Measurements from ENCODE around the gene MRPL55.

Gene MRPL55

DNA sequence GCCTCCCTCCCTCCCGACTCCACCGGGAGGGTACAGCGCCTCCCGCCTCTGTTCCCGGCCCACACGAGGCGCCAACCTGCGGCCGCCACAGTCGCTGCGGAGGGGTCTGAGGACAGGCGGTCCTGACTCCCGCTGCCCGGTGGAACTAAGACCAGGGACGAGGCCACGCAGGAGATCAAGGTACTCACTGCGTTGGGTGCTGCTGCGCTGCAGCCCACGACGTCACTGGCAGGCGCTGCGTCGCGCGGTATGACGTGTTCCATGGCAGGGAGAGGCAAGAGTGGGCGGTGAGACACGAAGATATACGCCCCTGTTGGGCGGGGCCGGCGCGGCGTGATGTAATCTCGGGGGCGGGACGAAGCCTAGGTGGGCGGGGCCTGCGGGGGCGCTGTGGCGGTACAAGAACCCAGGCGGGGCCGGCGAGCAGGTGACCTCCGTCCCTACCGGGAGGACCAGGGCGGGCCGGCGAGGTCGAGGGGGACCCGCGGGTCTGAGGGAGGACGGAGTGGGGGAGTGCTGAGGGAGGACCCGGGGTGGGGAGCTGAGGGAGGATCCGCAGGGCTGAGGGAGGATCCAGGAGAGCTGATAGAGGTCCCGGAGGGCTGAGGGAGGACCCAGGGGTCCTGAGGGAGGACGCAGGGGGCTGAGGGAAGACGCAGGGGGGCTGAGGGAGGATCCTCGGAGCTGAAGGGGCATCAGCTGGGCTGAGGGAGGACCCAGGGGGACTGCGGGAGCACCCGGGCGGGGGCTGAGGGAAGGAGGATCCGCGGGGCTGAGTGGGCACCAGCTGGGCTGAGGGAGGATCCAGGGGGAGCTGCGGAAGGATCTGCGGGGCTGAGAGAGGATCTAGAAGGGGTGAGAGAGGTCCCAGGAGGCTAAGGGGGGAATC lies at the start of gene MRPL55:
Gene MRPL55 (minus strand): TSS at position 227 of the 889 bp plus-strand sequence. CDS start 1,039 bp downstream, outside the sequence.
- Histone ChIP-seq H3K9me3 (ENCODE audit: control insufficient read depth, insufficient read depth, low read length) (no peaks in the 10 kb centered on the region), H3K4me1 (ENCODE audit: control insufficient read depth, insufficient read depth, low read length) (no peaks in the 10 kb centered on the region), H3K36me3 (ENCODE audit: control insufficient read depth, insufficient read depth, low read length) (peaks cover 6% of the 10 kb centered on the region), H3K4me3 (ENCODE audit: low read depth, low read length) (peak within 1 kb of the TSS; percentile 88), H3K9ac (ENCODE audit: low read depth, low read length) (peak within 1 kb of the TSS; percentile 79), H3K27me3 (ENCODE audit: control insufficient read depth, insufficient read depth, low read length) (no peaks in the 10 kb centered on the region)

DNA sequence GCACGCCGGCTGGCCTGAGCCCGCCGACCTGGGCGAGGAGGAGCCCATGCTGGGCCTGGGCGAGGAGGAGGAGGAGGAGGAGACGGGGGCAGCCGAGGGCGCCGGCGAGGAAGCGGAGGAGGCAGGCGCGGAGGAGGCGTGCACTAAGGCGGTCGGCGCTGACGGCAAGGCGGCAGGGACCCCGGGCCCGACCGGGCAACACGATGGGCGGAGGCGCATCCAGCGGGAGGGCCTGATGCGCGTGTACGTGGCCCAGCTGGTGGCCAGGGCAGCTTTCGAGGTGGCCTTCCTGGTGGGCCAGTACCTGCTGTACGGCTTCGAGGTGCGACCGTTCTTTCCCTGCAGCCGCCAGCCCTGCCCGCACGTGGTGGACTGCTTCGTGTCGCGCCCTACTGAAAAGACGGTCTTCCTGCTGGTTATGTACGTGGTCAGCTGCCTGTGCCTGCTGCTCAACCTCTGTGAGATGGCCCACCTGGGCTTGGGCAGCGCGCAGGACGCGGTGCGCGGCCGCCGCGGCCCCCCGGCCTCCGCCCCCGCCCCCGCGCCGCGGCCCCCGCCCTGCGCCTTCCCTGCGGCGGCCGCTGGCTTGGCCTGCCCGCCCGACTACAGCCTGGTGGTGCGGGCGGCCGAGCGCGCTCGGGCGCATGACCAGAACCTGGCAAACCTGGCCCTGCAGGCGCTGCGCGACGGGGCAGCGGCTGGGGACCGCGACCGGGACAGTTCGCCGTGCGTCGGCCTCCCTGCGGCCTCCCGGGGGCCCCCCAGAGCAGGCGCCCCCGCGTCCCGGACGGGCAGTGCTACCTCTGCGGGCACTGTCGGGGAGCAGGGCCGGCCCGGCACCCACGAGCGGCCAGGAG lies 49.3 kb upstream of the MRPL55 start:
- Histone ChIP-seq H3K4me1 (ENCODE audit: control insufficient read depth, insufficient read depth, low read length) (no peaks in the 10 kb centered on the region), H3K27me3 (ENCODE audit: control insufficient read depth, insufficient read depth, low read length) (no peaks in the 10 kb centered on the region), H3K9me3 (ENCODE audit: control insufficient read depth, insufficient read depth, low read length) (no peaks in the 10 kb centered on the region), H3K9ac (ENCODE audit: low read depth, low read length) (no peak overlapping the region), H3K36me3 (ENCODE audit: control insufficient read depth, insufficient read depth, low read length) (no peaks in the 10 kb centered on the region), H3K4me3 (ENCODE audit: low read depth, low read length) (no peak overlapping the region)

DNA sequence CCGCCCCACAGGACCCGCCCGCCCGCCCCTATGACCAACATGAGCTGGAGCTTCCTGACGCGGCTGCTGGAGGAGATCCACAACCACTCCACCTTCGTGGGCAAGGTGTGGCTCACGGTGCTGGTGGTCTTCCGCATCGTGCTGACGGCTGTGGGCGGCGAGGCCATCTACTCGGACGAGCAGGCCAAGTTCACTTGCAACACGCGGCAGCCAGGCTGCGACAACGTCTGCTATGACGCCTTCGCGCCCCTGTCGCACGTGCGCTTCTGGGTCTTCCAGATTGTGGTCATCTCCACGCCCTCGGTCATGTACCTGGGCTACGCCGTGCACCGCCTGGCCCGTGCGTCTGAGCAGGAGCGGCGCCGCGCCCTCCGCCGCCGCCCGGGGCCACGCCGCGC lies 48.6 kb upstream of the MRPL55 start:
- H3K9ac ChIP-seq (ENCODE audit: low read depth, low read length): no peak overlapping the region
- no peaks in the 10 kb centered on the region for H3K4me1 ChIP-seq (ENCODE audit: control insufficient read depth, insufficient read depth, low read length)
- H3K27me3 ChIP-seq (ENCODE audit: control insufficient read depth, insufficient read depth, low read length): no peaks in the 10 kb centered on the region
- H3K9me3 ChIP-seq (ENCODE audit: control insufficient read depth, insufficient read depth, low read length): no peaks in the 10 kb centered on the region
- H3K4me3 ChIP-seq (ENCODE audit: low read depth, low read length): no peak overlapping the region
- H3K36me3 ChIP-seq (ENCODE audit: control insufficient read depth, insufficient read depth, low read length): no peaks in the 10 kb centered on the region

DNA sequence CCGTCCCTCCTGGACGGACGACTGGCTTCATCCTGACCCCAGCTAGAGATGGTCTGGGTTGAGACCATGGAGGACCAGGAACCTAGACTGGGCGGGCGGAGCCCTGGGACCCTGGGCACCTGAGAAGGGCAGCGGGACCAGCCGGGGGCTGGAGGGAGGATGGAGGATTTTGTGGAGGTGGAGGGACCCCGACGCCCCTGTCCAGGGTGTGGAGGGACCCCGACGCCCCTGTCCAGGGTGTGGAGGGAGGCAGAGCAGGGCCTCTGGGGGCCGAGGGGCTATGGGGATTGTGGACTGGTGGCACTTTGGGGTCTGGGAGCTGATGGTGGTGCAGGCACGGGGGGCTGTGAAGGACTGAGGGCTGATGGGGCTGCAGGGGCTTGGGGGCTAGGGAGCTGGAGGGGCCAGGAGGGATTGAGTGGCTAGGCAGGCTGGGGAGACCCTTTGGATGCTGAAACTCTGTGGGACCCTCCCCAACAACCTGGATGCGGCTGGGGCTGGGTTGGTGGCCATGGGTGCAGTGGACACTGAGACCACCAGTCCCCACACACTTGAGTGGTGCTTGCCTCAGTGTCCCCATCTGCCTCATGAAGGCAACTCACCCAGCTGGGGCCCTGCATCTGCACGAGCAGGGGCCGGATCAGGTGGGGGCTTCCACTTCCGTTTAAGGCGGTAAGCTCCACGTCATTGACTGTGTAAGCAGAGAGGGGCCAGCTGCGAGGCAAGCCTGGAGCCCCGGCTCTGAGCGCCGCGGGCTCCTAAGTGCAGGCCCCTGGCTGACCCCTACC lies 48.0 kb upstream of the MRPL55 start:
- Histone ChIP-seq H3K4me1 (ENCODE audit: control insufficient read depth, insufficient read depth, low read length) (no peaks in the 10 kb centered on the region), H3K9ac (ENCODE audit: low read depth, low read length) (no peak overlapping the region), H3K4me3 (ENCODE audit: low read depth, low read length) (no peak overlapping the region), H3K36me3 (ENCODE audit: control insufficient read depth, insufficient read depth, low read length) (no peaks in the 10 kb centered on the region), H3K9me3 (ENCODE audit: control insufficient read depth, insufficient read depth, low read length) (no peaks in the 10 kb centered on the region), H3K27me3 (ENCODE audit: control insufficient read depth, insufficient read depth, low read length) (no peaks in the 10 kb centered on the region)

DNA sequence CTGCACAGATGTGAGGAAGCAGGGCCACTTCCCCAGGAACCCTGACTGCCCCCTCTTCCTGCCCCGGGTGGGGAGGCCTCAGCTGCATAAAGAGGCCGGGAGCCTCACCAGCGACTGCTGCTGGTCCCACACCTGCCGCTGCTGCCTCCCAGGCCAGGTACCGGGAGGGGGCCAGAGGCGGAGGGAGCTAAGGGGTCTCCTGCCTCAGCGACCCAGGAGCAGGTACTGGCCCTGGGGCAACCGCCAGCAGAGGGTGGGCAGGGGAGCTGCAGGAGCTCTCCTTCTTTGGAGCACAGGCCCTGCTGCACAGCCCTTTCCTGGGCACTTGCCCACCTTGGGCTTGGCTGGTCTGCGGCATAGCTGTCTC lies 47.4 kb upstream of the MRPL55 start:
- Histone ChIP-seq H3K9ac (ENCODE audit: low read depth, low read length) (no peak overlapping the region), H3K27me3 (ENCODE audit: control insufficient read depth, insufficient read depth, low read length) (no peaks in the 10 kb centered on the region), H3K9me3 (ENCODE audit: control insufficient read depth, insufficient read depth, low read length) (no peaks in the 10 kb centered on the region)

DNA sequence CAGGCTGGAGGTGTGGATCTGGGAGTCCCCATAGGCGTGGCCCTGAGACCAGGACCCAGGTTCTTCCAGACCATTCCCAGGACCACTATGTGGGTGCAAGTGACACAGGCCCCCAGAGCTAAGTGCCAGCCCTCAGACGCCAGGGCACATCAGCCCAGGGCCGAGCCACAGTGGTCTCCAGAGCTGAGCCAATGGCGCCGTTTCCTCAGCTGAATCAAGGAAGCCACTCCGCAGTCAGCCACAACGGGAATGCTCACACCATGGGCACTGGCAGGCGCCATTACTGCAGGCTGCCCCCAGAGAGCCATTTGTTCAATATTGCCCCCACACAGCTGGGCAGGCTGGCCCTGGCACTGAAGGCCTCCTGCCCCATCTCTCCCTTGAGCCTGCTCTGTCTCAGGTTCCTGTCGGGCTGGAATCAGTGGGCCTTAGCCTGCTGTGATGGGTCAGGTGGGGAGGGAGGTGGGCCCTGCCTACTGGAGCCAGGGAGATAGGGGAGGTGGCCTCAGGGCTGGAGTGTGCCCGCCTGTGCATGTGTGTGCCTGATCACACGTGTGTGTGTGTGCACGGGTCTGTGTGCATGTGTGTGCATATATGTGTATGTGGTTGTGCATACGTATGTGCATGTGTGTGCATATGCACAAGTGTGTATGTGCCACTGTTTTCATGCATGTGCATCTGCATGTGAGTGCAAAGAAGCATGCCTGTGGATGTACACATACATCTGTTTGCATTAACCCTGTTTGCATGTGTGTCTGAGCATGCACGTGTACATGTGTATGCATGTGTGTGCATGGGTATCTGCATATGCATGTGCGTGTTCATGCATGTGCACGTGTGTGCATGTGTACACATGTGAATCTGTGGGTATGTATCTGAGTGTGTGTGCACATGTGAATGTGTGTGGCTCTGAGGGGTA lies 46.8 kb upstream of the MRPL55 start:
- H3K4me1 ChIP-seq (ENCODE audit: control insufficient read depth, insufficient read depth, low read length): no peaks in the 10 kb centered on the region
- H3K4me3 ChIP-seq (ENCODE audit: low read depth, low read length): no peak overlapping the region
- no peaks in the 10 kb centered on the region for H3K9me3 ChIP-seq (ENCODE audit: control insufficient read depth, insufficient read depth, low read length)
- H3K36me3 ChIP-seq (ENCODE audit: control insufficient read depth, insufficient read depth, low read length): no peaks in the 10 kb centered on the region
- no peak overlapping the region for H3K9ac ChIP-seq (ENCODE audit: low read depth, low read length)
- H3K27me3 ChIP-seq (ENCODE audit: control insufficient read depth, insufficient read depth, low read length): no peaks in the 10 kb centered on the region

More for the DNA sequence above, 47.4 kb upstream of the MRPL55 start:
- Histone ChIP-seq H3K36me3 (ENCODE audit: control insufficient read depth, insufficient read depth, low read length) (no peaks in the 10 kb centered on the region), H3K4me3 (ENCODE audit: low read depth, low read length) (no peak overlapping the region), H3K4me1 (ENCODE audit: control insufficient read depth, insufficient read depth, low read length) (no peaks in the 10 kb centered on the region)

DNA sequence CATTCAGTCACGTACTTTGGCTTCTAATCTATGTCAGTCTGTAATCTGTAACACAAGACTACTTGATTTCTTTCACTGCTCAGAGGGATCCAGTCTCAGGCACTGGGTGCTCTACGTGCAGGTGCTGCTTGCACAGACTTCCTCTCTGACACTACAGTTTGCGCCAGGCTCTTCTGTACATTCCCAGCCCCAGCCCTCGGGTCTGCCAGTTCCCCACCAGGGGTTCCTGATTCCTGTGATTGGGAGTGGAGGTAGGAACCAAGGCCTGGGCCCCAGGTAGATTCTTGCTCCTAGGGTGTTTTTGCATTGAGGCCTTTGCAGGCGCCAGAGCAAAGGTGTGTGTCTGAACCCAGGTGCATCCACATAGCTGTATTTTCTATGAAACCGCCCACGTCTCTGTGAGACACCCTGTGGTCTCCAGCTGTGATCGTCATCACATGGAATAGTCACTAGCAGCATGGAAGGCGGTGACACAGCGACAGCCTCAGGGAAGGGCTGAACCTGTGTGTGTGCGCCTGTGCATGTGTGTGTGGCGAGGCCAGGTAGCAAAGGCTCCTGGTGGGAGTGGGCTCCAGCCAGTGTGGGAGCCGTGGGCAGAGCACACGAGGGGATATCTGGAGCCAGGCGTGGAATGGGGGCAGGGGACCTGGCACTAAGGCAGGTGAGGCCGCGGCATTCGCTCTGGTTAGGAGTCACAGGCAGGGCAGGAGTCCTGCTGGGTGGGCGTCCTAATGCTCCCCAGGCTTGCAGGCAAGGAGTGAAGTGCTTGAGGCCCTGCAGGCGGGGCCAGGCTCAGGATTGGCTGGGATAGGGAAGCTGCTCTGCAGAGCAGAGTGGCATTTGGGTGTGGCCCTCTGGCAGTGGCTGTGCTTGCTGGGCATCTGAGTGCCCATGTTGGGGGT lies 45.8 kb upstream of the MRPL55 start:
- no peak overlapping the region for H3K9ac ChIP-seq (ENCODE audit: low read depth, low read length)
- no peaks in the 10 kb centered on the region for H3K9me3 ChIP-seq (ENCODE audit: control insufficient read depth, insufficient read depth, low read length)
- no peak overlapping the region for H3K4me3 ChIP-seq (ENCODE audit: low read depth, low read length)
- no peaks in the 10 kb centered on the region for H3K27me3 ChIP-seq (ENCODE audit: control insufficient read depth, insufficient read depth, low read length)
- no peaks in the 10 kb centered on the region for H3K4me1 ChIP-seq (ENCODE audit: control insufficient read depth, insufficient read depth, low read length)
- H3K36me3 ChIP-seq (ENCODE audit: control insufficient read depth, insufficient read depth, low read length): no peaks in the 10 kb centered on the region

DNA sequence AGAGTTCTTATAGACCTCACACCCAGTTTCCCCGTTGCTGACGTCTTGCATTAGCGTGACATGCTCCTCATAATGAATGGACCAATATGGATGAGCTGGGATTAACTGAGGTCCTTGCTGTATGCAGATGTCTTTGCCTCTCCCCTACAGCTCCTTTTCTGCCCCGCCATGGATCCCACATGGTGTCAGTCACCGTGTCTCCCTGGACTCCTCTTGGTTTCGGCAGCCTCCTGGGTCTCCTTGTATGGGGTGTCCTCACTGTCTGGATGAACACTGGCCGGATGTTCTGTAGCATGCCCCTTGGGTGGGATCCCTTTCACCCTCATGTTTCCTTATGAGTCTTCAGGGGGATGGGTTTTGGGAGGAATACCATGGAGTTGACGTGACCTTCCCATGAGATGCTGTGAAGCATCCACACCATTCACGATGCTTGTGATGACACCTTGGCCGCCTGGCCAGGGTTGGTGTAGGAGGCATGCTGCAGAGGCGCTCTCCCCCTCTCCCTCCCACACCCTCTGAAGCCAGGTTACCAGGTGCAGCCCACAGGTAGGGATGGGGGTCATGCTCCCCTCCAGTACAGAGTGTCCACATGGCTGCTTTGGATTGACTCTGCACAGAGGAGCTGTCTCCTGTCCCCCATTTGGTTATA lies 45.0 kb upstream of the MRPL55 start:
- H3K27me3 ChIP-seq (ENCODE audit: control insufficient read depth, insufficient read depth, low read length): no peaks in the 10 kb centered on the region
- no peak overlapping the region for H3K9ac ChIP-seq (ENCODE audit: low read depth, low read length)
- no peaks in the 10 kb centered on the region for H3K36me3 ChIP-seq (ENCODE audit: control insufficient read depth, insufficient read depth, low read length)
- H3K4me3 ChIP-seq (ENCODE audit: low read depth, low read length): no peak overlapping the region
- no peaks in the 10 kb centered on the region for H3K4me1 ChIP-seq (ENCODE audit: control insufficient read depth, insufficient read depth, low read length)
- no peaks in the 10 kb centered on the region for H3K9me3 ChIP-seq (ENCODE audit: control insufficient read depth, insufficient read depth, low read length)

DNA sequence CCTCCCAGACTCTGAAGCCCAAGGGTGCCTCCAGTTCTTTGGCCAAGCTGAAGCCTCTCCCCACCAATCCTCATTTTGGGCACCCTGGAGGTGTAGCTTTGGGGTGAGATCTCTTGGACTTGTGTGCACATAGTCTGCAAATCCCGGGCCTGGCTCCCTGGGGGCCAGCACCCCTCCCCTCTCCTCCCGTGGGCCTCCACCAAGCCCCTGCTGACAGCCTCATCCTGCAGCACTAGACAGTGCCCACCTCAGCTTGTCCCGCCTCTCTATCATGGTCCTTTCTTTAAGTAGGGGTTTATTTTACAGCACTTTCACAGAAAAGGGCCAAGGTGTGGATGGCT lies 43.8 kb upstream of the MRPL55 start:
- Histone ChIP-seq H3K4me3 (ENCODE audit: low read depth, low read length) (no peak overlapping the region), H3K9me3 (ENCODE audit: control insufficient read depth, insufficient read depth, low read length) (no peaks in the 10 kb centered on the region), H3K9ac (ENCODE audit: low read depth, low read length) (no peak overlapping the region), H3K4me1 (ENCODE audit: control insufficient read depth, insufficient read depth, low read length) (no peaks in the 10 kb centered on the region), H3K27me3 (ENCODE audit: control insufficient read depth, insufficient read depth, low read length) (no peaks in the 10 kb centered on the region), H3K36me3 (ENCODE audit: control insufficient read depth, insufficient read depth, low read length) (no peaks in the 10 kb centered on the region)
